IMR-90 (cell line): ENCODE measurements around the gene GLRA3. TPM values are rescaled to one million over a fixed set of nuclear protein-coding genes. Genes with fewer than 3 reads are reported as not detected.

ENCODE experiments used
- ATAC-seq: fragments of 200-7000 bp; cut with Tn5 transposase; 2 replicates; pipeline ENCODE4 v1.9.1; 2020; ENCODE audit warnings: low read depth, mild to moderate bottlenecking, moderate library complexity
- BruUV-seq: library from RNA; stranded (reverse); fragments of 400-500 nt; replicated peaks from 2 replicates; lab custom pipeline; 2021; lab: Mats Ljungman, UMichigan
- CTCF ChIA-PET: fragments of 300-600 bp; formaldehyde crosslinking; extraction: SDS; loops from one replicate; lab custom pipeline; 2021; ENCODE audit warnings: antibody characterized with exemption; lab: Yijun Ruan, JAX
- POLR2A ChIA-PET: fragments of 300-600 bp; sonication (Branson Sonifier 250); formaldehyde crosslinking; loops from one replicate; lab custom pipeline; 2022; ENCODE audit warnings: antibody characterized with exemption; ENCODE audit not compliant: unreplicated experiment; lab: Charles Lee
- DNase-seq: peaks from one replicate; pipeline ENCODE4 v3.0.0; 2013
- H2AFZ ChIP-seq: replicated peaks from 2 replicates; pipeline ENCODE3; 2013; ENCODE audit warnings: low read length, mild to moderate bottlenecking; ENCODE audit not compliant: poor library complexity
- H2AK5ac ChIP-seq: 2 replicates; pipeline ENCODE4 v1.6.1; 2013; ENCODE audit warnings: low read depth, low read length, inconsistent platforms
- H2AK9ac ChIP-seq: replicated peaks from 2 replicates; pipeline ENCODE3; 2013; ENCODE audit warnings: mild to moderate bottlenecking, low read depth, low read length, moderate library complexity; ENCODE audit not compliant: poor library complexity
- H2BK120ac ChIP-seq: 2 replicates; pipeline ENCODE4 v1.6.1; 2013; ENCODE audit warnings: low read depth, low read length, inconsistent platforms
- H2BK15ac ChIP-seq: 3 replicates; pipeline ENCODE4 v1.6.1; 2013; ENCODE audit warnings: low read depth, low read length, inconsistent platforms
- H2BK20ac ChIP-seq: 2 replicates; pipeline ENCODE4 v1.6.1; 2013; ENCODE audit warnings: low read depth, mild to moderate bottlenecking, inconsistent platforms, low read length, moderate library complexity
- H2BK5ac ChIP-seq: 2 replicates; pipeline ENCODE4 v1.6.1; 2013; ENCODE audit warnings: mild to moderate bottlenecking, low read depth, low read length, inconsistent platforms; ENCODE audit not compliant: poor library complexity, severe bottlenecking
- H3K14ac ChIP-seq: replicated peaks from 2 replicates; pipeline ENCODE4 v1.6.1; 2013; ENCODE audit warnings: low read depth, low read length, inconsistent platforms
- H3K18ac ChIP-seq: 2 replicates; pipeline ENCODE4 v1.6.1; 2013; ENCODE audit warnings: low read depth, low read length, control low read depth
- H3K23ac ChIP-seq: 2 replicates; pipeline ENCODE4 v1.6.1; 2013; ENCODE audit warnings: low read depth, low read length, inconsistent platforms
- H3K27ac ChIP-seq: 2 replicates; pipeline ENCODE4 v1.5.1; 2013; ENCODE audit warnings: mild to moderate bottlenecking, control low read depth, low read length; ENCODE audit not compliant: insufficient read depth
- H3K27me3 ChIP-seq: 2 replicates; pipeline ENCODE4 v1.6.1; 2013; ENCODE audit warnings: low read length; ENCODE audit not compliant: control insufficient read depth, insufficient read depth
- H3K36me3 ChIP-seq: 2 replicates; pipeline ENCODE4 v1.6.1; 2013; ENCODE audit warnings: low read length, mixed read lengths; ENCODE audit not compliant: control insufficient read depth, insufficient read depth
- H3K4ac ChIP-seq: 2 replicates; pipeline ENCODE4 v1.6.1; 2013; ENCODE audit warnings: low read depth, low read length, inconsistent platforms
- H3K4me1 ChIP-seq: 2 replicates; pipeline ENCODE4 v1.6.1; 2013; ENCODE audit warnings: low read length, mixed read lengths; ENCODE audit not compliant: control insufficient read depth, insufficient read depth
- H3K4me2 ChIP-seq: 2 replicates; pipeline ENCODE4 v1.6.1; 2013; ENCODE audit warnings: low read depth, mild to moderate bottlenecking, control low read depth, low read length, moderate library complexity
- H3K4me3 ChIP-seq: 2 replicates; pipeline ENCODE4 v1.5.1; 2013; ENCODE audit warnings: low read depth, mild to moderate bottlenecking, control low read depth, low read length, moderate library complexity; ENCODE audit not compliant: insufficient read depth
- H3K56ac ChIP-seq: 2 replicates; pipeline ENCODE4 v1.6.1; 2013; ENCODE audit warnings: low read length, inconsistent platforms; ENCODE audit not compliant: insufficient read depth; ENCODE audit errors: extremely low read depth
- H3K79me1 ChIP-seq, 2 experiments: 2 replicates each; pipeline ENCODE4 v1.6.1; 2013; ENCODE audit warnings: low read length in 2 of 2, inconsistent platforms in 1 of 2, low read depth in 1 of 2
- H3K9ac ChIP-seq: 2 replicates; pipeline ENCODE4 v1.6.1; 2013; ENCODE audit warnings: low read depth, low read length, control low read depth
- H3K9me1 ChIP-seq: 2 replicates; pipeline ENCODE4 v1.6.1; 2013; ENCODE audit warnings: low read length, inconsistent platforms; ENCODE audit not compliant: insufficient read depth
- H3K9me3 ChIP-seq: 2 replicates; pipeline ENCODE4 v1.6.1; 2013; ENCODE audit warnings: low read length; ENCODE audit not compliant: control insufficient read depth, insufficient read depth
- H4K20me1 ChIP-seq: 2 replicates; pipeline ENCODE4 v1.6.1; 2013; ENCODE audit warnings: low read length, inconsistent platforms; ENCODE audit not compliant: insufficient read depth
- H4K5ac ChIP-seq: 2 replicates; pipeline ENCODE4 v1.6.1; 2013; ENCODE audit warnings: mild to moderate bottlenecking, low read depth, low read length, control low read depth
- H4K8ac ChIP-seq, 2 experiments: 2 replicates each; pipeline ENCODE4 v1.6.1; 2013; ENCODE audit warnings: low read depth in 2 of 2, low read length in 2 of 2, control low read depth in 1 of 2, inconsistent platforms in 1 of 2
- H4K91ac ChIP-seq: 2 replicates; pipeline ENCODE4 v1.6.1; 2013; ENCODE audit warnings: low read depth, low read length, inconsistent platforms; ENCODE audit not compliant: insufficient read depth
- BHLHE40 ChIP-seq: fragments of 150-350 bp; IDR thresholded peaks from 2 replicates; pipeline ENCODE4 v1.6.1; 2016; ENCODE audit warnings: mild to moderate bottlenecking, low read depth, low read length
- CEBPB ChIP-seq: IDR thresholded peaks from 2 replicates; pipeline ENCODE4 v1.6.1; 2012; ENCODE audit warnings: low read depth, low read length, improper control_type of control experiment
- MAFK ChIP-seq: IDR thresholded peaks from 2 replicates; pipeline ENCODE4 v1.6.1; 2012; ENCODE audit warnings: low read depth, low read length, improper control_type of control experiment
- MAZ ChIP-seq: IDR thresholded peaks from 2 replicates; pipeline ENCODE4 v1.6.1; 2012; ENCODE audit warnings: low read depth, mild to moderate bottlenecking, low read length, improper control_type of control experiment, moderate library complexity, borderline replicate concordance
- MXI1 ChIP-seq: IDR thresholded peaks from 2 replicates; pipeline ENCODE4 v1.6.1; 2012; ENCODE audit warnings: low read depth, mild to moderate bottlenecking, low read length, moderate library complexity, borderline replicate concordance
- NFE2L2 ChIP-seq: fragments of 150-350 bp; IDR thresholded peaks from 2 replicates; pipeline ENCODE4 v1.6.1; 2016; ENCODE audit warnings: low read depth, mild to moderate bottlenecking, low read length
- POLR2A ChIP-seq: IDR thresholded peaks from 2 replicates; pipeline ENCODE4 v1.6.1; 2012; ENCODE audit warnings: mild to moderate bottlenecking, low read depth, low read length
- RCOR1 ChIP-seq: IDR thresholded peaks from 2 replicates; pipeline ENCODE4 v1.6.1; 2012; ENCODE audit warnings: mild to moderate bottlenecking, low read length, improper control_type of control experiment; ENCODE audit not compliant: insufficient replicate concordance
- RFX5 ChIP-seq: IDR thresholded peaks from 2 replicates; pipeline ENCODE4 v1.8.0; 2012; ENCODE audit warnings: low read depth, mild to moderate bottlenecking, low read length, moderate library complexity
- SMC3 ChIP-seq: fragments of 150-350 bp; IDR thresholded peaks from 2 replicates; pipeline ENCODE4 v1.6.1; 2016; ENCODE audit warnings: low read depth, mild to moderate bottlenecking, antibody characterized with exemption, low read length, moderate library complexity
- WGBS, 2 experiments: methylation state at CpG; one replicate each; pipeline versions ENCODE4 v1.1.5 to v1.1.7; 2013; ENCODE audit warnings: missing lambda C conversion rate in 2 of 2; ENCODE audit not compliant: insufficient read length in 1 of 2; ENCODE audit errors: extremely low coverage in 2 of 2; 5-methylcytosine and 5-hydroxymethylcytosine counted together
- dilution Hi-C: fragments of 300-500 bp; cut with HindIII; formaldehyde crosslinking; loops from one replicate; pipeline ENCODE4 v1.14.3; 2018; ENCODE audit warnings: low sequenced_read_pairs; ENCODE audit not compliant: unreplicated experiment
- in situ Hi-C: fragments of 300-500 bp; cut with MboI; formaldehyde crosslinking; loops from 3 replicates; pipeline ENCODE4 v1.14.3; 2019; ENCODE audit warnings: low sequenced_read_pairs, inconsistent platforms, mixed read lengths
- intact Hi-C: fragments of 100-400 bp; cut with micrococcal nuclease; formaldehyde crosslinking; loops from 2 replicates; pipeline ENCODE4 v1.10.0; 2022
- polyA plus RNA-seq, 3 experiments: library from polyadenylated mRNA; depleted of rRNA; stranded (reverse); fragments of >200 nt; gene quantifications; 2 replicates each; pipeline ENCODE4 v1.2.3, GENCODE V29; 2012; ENCODE audit warnings: low replicate concordance in 1 of 3
- total RNA-seq: library from RNA; depleted of rRNA; stranded (reverse); fragments of >200 nt; gene quantifications from 2 replicates; pipeline ENCODE4 v1.2.3, GENCODE V29; 2012
- TF ChIP-seq, protein P1 (sequence below): fragments of 150-350 bp; IDR thresholded peaks from 2 replicates; pipeline ENCODE4 v1.6.1; 2017; ENCODE audit warnings: mild to moderate bottlenecking, antibody characterized with exemption, low read length, low read depth
- TF ChIP-seq, protein P2 (sequence below): fragments of 150-350 bp; IDR thresholded peaks from 2 replicates; pipeline ENCODE4 v1.6.1; 2016; ENCODE audit warnings: low read depth, mild to moderate bottlenecking, low read length, moderate library complexity, borderline replicate concordance
- TF ChIP-seq, protein P3 (sequence below): conservative IDR thresholded peaks from 2 replicates; pipeline ENCODE4 v1.5.1; 2012; ENCODE audit warnings: mild to moderate bottlenecking, low read depth, low read length, improper control_type of control experiment

Gene GLRA3
- total and polyA plus RNA-seq, 2 of the 4 experiments (the other 2 are of a cell fraction): not detected

DNA sequence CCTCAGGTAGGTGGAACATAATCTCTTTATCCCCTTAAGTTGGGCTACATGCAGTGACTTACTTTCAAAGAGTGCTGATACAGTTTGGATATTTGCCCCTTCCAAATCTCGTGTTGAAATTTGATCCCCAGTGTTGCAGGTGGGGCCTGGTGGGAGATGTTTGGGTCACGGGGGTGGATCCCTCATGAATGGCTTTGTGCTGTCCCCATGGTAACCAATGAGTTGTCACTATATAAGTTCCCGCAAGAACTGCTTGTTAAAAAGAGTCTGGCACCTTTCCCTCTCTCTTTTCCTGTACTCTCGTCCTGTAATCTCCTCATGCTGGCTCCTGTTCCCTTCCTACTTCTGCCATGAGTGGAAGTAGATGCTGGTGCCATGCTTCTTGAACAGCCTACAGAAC is 71.3 kb downstream of the GLRA3 start:
- H2AFZ ChIP-seq: no peak overlapping the region
- DNase-seq: no peak
- H2BK120ac ChIP-seq: no peak overlapping the region
- no peak overlapping the region for H4K91ac ChIP-seq
- no peak overlapping the region for H3K56ac ChIP-seq
- H2BK20ac ChIP-seq: no peak overlapping the region
- H3K23ac ChIP-seq: no peak overlapping the region
- no peak for TF ChIP-seq MAZ
- no peak for TF ChIP-seq MXI1
- no peak for TF ChIP-seq NFE2L2
- TF ChIP-seq, protein P1, sequence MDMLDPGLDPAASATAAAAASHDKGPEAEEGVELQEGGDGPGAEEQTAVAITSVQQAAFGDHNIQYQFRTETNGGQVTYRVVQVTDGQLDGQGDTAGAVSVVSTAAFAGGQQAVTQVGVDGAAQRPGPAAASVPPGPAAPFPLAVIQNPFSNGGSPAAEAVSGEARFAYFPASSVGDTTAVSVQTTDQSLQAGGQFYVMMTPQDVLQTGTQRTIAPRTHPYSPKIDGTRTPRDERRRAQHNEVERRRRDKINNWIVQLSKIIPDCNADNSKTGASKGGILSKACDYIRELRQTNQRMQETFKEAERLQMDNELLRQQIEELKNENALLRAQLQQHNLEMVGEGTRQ: no peak
- no peak for TF ChIP-seq BHLHE40
- TF ChIP-seq, protein P2, sequence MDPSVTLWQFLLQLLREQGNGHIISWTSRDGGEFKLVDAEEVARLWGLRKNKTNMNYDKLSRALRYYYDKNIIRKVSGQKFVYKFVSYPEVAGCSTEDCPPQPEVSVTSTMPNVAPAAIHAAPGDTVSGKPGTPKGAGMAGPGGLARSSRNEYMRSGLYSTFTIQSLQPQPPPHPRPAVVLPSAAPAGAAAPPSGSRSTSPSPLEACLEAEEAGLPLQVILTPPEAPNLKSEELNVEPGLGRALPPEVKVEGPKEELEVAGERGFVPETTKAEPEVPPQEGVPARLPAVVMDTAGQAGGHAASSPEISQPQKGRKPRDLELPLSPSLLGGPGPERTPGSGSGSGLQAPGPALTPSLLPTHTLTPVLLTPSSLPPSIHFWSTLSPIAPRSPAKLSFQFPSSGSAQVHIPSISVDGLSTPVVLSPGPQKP: no peak
- TF ChIP-seq POLR2A: no peak
- TF ChIP-seq, protein P3, sequence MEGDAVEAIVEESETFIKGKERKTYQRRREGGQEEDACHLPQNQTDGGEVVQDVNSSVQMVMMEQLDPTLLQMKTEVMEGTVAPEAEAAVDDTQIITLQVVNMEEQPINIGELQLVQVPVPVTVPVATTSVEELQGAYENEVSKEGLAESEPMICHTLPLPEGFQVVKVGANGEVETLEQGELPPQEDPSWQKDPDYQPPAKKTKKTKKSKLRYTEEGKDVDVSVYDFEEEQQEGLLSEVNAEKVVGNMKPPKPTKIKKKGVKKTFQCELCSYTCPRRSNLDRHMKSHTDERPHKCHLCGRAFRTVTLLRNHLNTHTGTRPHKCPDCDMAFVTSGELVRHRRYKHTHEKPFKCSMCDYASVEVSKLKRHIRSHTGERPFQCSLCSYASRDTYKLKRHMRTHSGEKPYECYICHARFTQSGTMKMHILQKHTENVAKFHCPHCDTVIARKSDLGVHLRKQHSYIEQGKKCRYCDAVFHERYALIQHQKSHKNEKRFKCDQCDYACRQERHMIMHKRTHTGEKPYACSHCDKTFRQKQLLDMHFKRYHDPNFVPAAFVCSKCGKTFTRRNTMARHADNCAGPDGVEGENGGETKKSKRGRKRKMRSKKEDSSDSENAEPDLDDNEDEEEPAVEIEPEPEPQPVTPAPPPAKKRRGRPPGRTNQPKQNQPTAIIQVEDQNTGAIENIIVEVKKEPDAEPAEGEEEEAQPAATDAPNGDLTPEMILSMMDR: no peak
- no peak for TF ChIP-seq MAFK
- TF ChIP-seq RCOR1: no peak
- no peak for TF ChIP-seq SMC3
- TF ChIP-seq RFX5: no peak
- TF ChIP-seq CEBPB: no peak
- H4K20me1 ChIP-seq: no peaks in the 10 kb centered on the region
- H3K9ac ChIP-seq: no peak overlapping the region
- no peaks in the 10 kb centered on the region for H3K79me1 ChIP-seq
- no peak for ATAC-seq
- no peak overlapping the region for H3K14ac ChIP-seq
- H3K4me2 ChIP-seq: no peak overlapping the region
- no peaks in the 10 kb centered on the region for H3K4me1 ChIP-seq
- no peaks in the 10 kb centered on the region for H3K9me1 ChIP-seq
- ChIA-PET CTCF (no interaction called here), POLR2A (no interaction called here)
- H2AK9ac ChIP-seq: no peak overlapping the region
- no peak overlapping the region for H2BK15ac ChIP-seq
- H3K4me3 ChIP-seq: no peak overlapping the region
- H4K5ac ChIP-seq: no peak overlapping the region
- no peak overlapping the region for H2AK5ac ChIP-seq
- no peak overlapping the region for H3K18ac ChIP-seq
- intact Hi-C loops: no loop called here
- WGBS, 2 experiments: no CpG with 5 or more reads among the region's 4 CpGs
- H2BK5ac ChIP-seq: no peak overlapping the region
- in situ Hi-C loops: loop anchor here (25.0 kb wide), 2 partner anchors 780 to 1580 kb away; no protein-coding TSS in a partner anchor
- H3K27me3 ChIP-seq: no peaks in the 10 kb centered on the region
- dilution Hi-C loops: no loop called here
- H3K9me3 ChIP-seq: no peaks in the 10 kb centered on the region
- H3K4ac ChIP-seq: no peak overlapping the region
- H3K27ac ChIP-seq: no peak overlapping the region
- no TSS peak for BruUV-seq
- H3K36me3 ChIP-seq: no peaks in the 10 kb centered on the region
- H4K8ac ChIP-seq: no peak overlapping the region
